UCSD-AML1 (cell line): ENCODE measurements around the gene DENND4A.

Experiments
- DNase-seq: peaks from one replicate; lab custom pipeline; 2025; ENCODE audit not compliant: unreplicated experiment; lab: John Stamatoyannopoulos, UW

The DENND4A gene

GRCh38 chr15:65792138-65792987 lies at the start of gene DENND4A:
Gene DENND4A, minus strand, starts transcription at chr15:65792293. Its CDS starts 35,843 bp downstream, at chr15:65756450.
- DNase-seq = peak; percentile 99

- no peak for DNase-seq
Measured at GRCh38 chr15:65841121-65841930, 49.2 kb upstream of the DENND4A start.

- no peak for DNase-seq
Measured at GRCh38 chr15:65839985-65840384, 47.9 kb upstream of the DENND4A start.

GRCh38 chr15:65839354-65839901 lies 47.3 kb upstream of the DENND4A start:
- peak; percentile 44 for DNase-seq

- DNase-seq = peak; percentile 38
Measured at GRCh38 chr15:65837301-65838294, 45.5 kb upstream of the DENND4A start.

GRCh38 chr15:65836665-65837064 lies 44.6 kb upstream of the DENND4A start:
- DNase-seq = no peak

GRCh38 chr15:65835447-65835846 lies 43.4 kb upstream of the DENND4A start:
- no peak for DNase-seq

GRCh38 chr15:65834603-65835282 lies 42.6 kb upstream of the DENND4A start:
- DNase-seq = no peak

GRCh38 chr15:65833501-65834205 lies 41.6 kb upstream of the DENND4A start:
- DNase-seq = peak; percentile 30

GRCh38 chr15:65832549-65833364 lies 40.7 kb upstream of the DENND4A start:
- peak; percentile 91 for DNase-seq

GRCh38 chr15:65829130-65829764 lies 37.2 kb upstream of the DENND4A start:
- DNase-seq = no peak

GRCh38 chr15:65828585-65828984 lies 36.5 kb upstream of the DENND4A start:
- no peak for DNase-seq

GRCh38 chr15:65827065-65827464 lies 35.0 kb upstream of the DENND4A start:
- no peak for DNase-seq

GRCh38 chr15:65824941-65825544 lies 33.0 kb upstream of the DENND4A start:
- DNase-seq = no peak

- DNase-seq = peak; percentile 42
Measured at GRCh38 chr15:65824031-65824743, 32.1 kb upstream of the DENND4A start.

- no peak for DNase-seq
Measured at GRCh38 chr15:65822316-65822715, 30.2 kb upstream of the DENND4A start.

GRCh38 chr15:65821070-65821469 lies 29.0 kb upstream of the DENND4A start:
- DNase-seq = no peak
